DOHH2 (cell line): ENCODE results near the gene RAD51B.

ENCODE experiments used
- H3F3A ChIP-seq: fragments of 200-600 bp; sonication (generic), shearing (Covaris generic); 2 replicates; pipeline ENCODE4 v1.6.0; 2016; ENCODE audit warnings: antibody characterized with exemption, mild to moderate bottlenecking; ENCODE audit not compliant: control insufficient read depth, insufficient read depth
- H3K27ac ChIP-seq: fragments of 200-600 bp; sonication (generic); 2 replicates; pipeline ENCODE4 v1.5.1; 2014; ENCODE audit warnings: low read depth, mild to moderate bottlenecking, low read length, moderate library complexity
- H3K27me3 ChIP-seq: fragments of 200-600 bp; sonication (generic); 2 replicates; pipeline ENCODE4 v1.6.1; 2014; ENCODE audit warnings: mild to moderate bottlenecking, low read length, mixed read lengths; ENCODE audit not compliant: control insufficient read depth
- H3K36me3 ChIP-seq: fragments of 200-600 bp; sonication (generic); 2 replicates; pipeline ENCODE4 v1.6.1; 2014; ENCODE audit warnings: mild to moderate bottlenecking, low read length, moderate library complexity, mixed read lengths; ENCODE audit not compliant: control insufficient read depth
- H3K4me1 ChIP-seq: fragments of 200-600 bp; sonication (generic); 2 replicates; pipeline ENCODE4 v1.6.1; 2014; ENCODE audit warnings: mild to moderate bottlenecking, low read length, mixed read lengths; ENCODE audit not compliant: control insufficient read depth
- H3K4me2 ChIP-seq: fragments of 200-600 bp; sonication (generic); 2 replicates; pipeline ENCODE4 v1.6.0; 2014; ENCODE audit warnings: mild to moderate bottlenecking, low read length, moderate library complexity
- H3K4me3 ChIP-seq: fragments of 200-600 bp; sonication (generic); 2 replicates; pipeline ENCODE4 v1.5.1; 2014; ENCODE audit warnings: mild to moderate bottlenecking, low read length, mixed read lengths
- H3K79me2 ChIP-seq: fragments of 200-600 bp; sonication (generic); 2 replicates; pipeline ENCODE4 v1.6.1; 2014; ENCODE audit warnings: mild to moderate bottlenecking, low read length, mixed read lengths; ENCODE audit not compliant: control insufficient read depth
- H3K9me2 ChIP-seq: fragments of 200-600 bp; sonication (generic); replicated peaks from 2 replicates; pipeline ENCODE4 v1.6.1; 2014; ENCODE audit warnings: mild to moderate bottlenecking, low read length, mixed read lengths; ENCODE audit not compliant: control insufficient read depth
- H3K9me3 ChIP-seq: fragments of 200-600 bp; sonication (generic); 2 replicates; pipeline ENCODE4 v1.6.1; 2014; ENCODE audit warnings: antibody characterized with exemption, low read length, mixed read lengths; ENCODE audit not compliant: control insufficient read depth, insufficient read depth
- H4K20me1 ChIP-seq: fragments of 200-600 bp; sonication (generic); 2 replicates; pipeline ENCODE4 v1.6.0; 2014; ENCODE audit warnings: low read depth, mild to moderate bottlenecking, antibody characterized with exemption, low read length, moderate library complexity; ENCODE audit not compliant: control insufficient read depth, insufficient read depth
- EZH2phosphoT487 ChIP-seq: fragments of 200-600 bp; sonication (generic); IDR thresholded peaks from 2 replicates; pipeline ENCODE4 v1.6.1; 2017; ENCODE audit warnings: borderline replicate concordance, mild to moderate bottlenecking, antibody characterized with exemption, low read length, moderate library complexity, mixed read lengths
- TF ChIP-seq, protein P1 (sequence below): fragments of 200-600 bp; sonication (generic); IDR thresholded peaks from one replicate; pipeline ENCODE4 v1.5.1; 2014; ENCODE audit warnings: antibody characterized with exemption, mild to moderate bottlenecking, low read depth, low read length; ENCODE audit not compliant: poor library complexity, severe bottlenecking

RAD51B gene

DNA sequence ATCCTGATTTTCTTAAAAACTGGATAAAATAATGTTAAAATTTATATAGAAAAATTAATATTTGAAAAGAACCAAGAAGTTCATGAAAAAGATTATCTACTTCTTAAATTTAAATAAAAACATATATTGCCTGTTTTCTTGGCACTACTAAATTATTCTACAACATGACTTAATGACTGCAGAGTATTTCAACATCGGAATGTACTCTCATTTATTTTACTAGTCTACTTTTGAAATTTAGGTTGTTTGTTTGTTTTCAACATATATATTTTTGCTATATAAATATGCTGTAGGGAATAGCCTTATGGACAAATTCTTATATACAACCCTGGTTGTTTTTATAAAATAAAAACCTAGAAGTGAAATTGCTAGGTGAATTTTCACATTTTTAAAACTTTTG lies 231.6 kb downstream of the RAD51B start:
- Histone ChIP-seq H3K4me1 (no peaks in the 10 kb centered on the region), H3K36me3 (no peaks in the 10 kb centered on the region), H3K27me3 (no peaks in the 10 kb centered on the region), H3K9me2 (no peaks in the 10 kb centered on the region), H3K9me3 (no peaks in the 10 kb centered on the region), H3K4me2 (no peak overlapping the region), H4K20me1 (no peaks in the 10 kb centered on the region), H3K27ac (no peak overlapping the region), H3K79me2 (no peaks in the 10 kb centered on the region), H3K4me3 (no peak overlapping the region), H3F3A (no peaks in the 10 kb centered on the region)
- no peak for TF ChIP-seq EZH2phosphoT487

DNA sequence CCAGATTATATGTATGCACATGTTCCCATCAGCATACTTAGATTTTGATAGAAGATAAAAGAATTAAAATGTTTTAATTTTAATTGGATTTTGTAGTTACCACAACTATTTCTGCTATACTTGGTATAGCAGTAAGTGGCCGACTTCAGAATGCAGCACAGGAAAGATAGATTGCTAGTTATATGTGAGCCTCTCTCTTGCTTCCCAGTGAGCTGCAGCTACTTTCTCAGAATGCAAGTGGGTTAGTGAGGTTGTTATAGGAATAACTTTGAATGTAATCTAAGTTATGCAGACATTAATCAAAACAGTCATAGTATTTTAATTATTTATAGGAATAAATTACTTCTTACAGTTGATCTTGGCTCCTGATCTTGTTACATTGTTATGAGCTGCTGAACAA lies 240.6 kb downstream of the RAD51B start:
- no peak overlapping the region for H3K4me2 ChIP-seq
- H3K79me2 ChIP-seq = peaks cover 5% of the 10 kb centered on the region
- peaks cover 3% of the 10 kb centered on the region; the same call in 1 of the 2 replicates for H3K9me3 ChIP-seq
- H3K36me3 ChIP-seq = no peaks in the 10 kb centered on the region
- no peaks in the 10 kb centered on the region for H3K27me3 ChIP-seq
- H3K9me2 ChIP-seq = no peaks in the 10 kb centered on the region
- no peak overlapping the region for H3K27ac ChIP-seq
- no peak for TF ChIP-seq EZH2phosphoT487
- TF ChIP-seq, protein P1, sequence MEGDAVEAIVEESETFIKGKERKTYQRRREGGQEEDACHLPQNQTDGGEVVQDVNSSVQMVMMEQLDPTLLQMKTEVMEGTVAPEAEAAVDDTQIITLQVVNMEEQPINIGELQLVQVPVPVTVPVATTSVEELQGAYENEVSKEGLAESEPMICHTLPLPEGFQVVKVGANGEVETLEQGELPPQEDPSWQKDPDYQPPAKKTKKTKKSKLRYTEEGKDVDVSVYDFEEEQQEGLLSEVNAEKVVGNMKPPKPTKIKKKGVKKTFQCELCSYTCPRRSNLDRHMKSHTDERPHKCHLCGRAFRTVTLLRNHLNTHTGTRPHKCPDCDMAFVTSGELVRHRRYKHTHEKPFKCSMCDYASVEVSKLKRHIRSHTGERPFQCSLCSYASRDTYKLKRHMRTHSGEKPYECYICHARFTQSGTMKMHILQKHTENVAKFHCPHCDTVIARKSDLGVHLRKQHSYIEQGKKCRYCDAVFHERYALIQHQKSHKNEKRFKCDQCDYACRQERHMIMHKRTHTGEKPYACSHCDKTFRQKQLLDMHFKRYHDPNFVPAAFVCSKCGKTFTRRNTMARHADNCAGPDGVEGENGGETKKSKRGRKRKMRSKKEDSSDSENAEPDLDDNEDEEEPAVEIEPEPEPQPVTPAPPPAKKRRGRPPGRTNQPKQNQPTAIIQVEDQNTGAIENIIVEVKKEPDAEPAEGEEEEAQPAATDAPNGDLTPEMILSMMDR = no peak
- H3F3A ChIP-seq = no peaks in the 10 kb centered on the region
- no peaks in the 10 kb centered on the region for H3K4me1 ChIP-seq
- no peak overlapping the region for H3K4me3 ChIP-seq
- H4K20me1 ChIP-seq = no peaks in the 10 kb centered on the region

DNA sequence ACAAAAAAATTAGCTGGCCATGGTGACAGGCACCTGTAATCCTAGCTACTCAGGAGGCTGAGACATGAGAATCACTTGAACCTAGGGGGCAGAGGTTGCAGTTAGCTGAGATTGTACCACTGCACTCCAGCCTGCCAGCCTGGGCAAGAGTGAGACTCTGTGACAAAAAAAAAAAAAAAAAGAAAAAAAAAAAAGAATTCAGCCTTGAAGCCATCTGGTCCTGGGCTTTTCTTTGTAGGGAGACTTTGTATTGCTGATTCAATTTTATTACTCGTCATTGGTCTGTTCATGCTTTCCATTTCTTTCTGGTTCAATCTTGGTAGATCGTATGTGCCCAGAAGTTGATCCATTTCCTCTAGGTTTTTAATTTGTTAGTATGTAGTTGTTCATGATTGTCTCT lies 243.1 kb downstream of the RAD51B start:
- H3K9me3 ChIP-seq = peaks cover 3% of the 10 kb centered on the region; the same call in 1 of the 2 replicates
- no peaks in the 10 kb centered on the region for H4K20me1 ChIP-seq
- H3K4me2 ChIP-seq = no peak overlapping the region
- H3K27me3 ChIP-seq = no peaks in the 10 kb centered on the region
- H3K9me2 ChIP-seq = no peaks in the 10 kb centered on the region
- no peaks in the 10 kb centered on the region for H3K36me3 ChIP-seq
- H3K79me2 ChIP-seq = peaks cover 7% of the 10 kb centered on the region
- no peaks in the 10 kb centered on the region for H3K4me1 ChIP-seq
- H3K4me3 ChIP-seq = no peak overlapping the region
- TF ChIP-seq EZH2phosphoT487 = no peak
- TF ChIP-seq, protein P1 = no peak
- no peaks in the 10 kb centered on the region for H3F3A ChIP-seq
- no peak overlapping the region for H3K27ac ChIP-seq

DNA sequence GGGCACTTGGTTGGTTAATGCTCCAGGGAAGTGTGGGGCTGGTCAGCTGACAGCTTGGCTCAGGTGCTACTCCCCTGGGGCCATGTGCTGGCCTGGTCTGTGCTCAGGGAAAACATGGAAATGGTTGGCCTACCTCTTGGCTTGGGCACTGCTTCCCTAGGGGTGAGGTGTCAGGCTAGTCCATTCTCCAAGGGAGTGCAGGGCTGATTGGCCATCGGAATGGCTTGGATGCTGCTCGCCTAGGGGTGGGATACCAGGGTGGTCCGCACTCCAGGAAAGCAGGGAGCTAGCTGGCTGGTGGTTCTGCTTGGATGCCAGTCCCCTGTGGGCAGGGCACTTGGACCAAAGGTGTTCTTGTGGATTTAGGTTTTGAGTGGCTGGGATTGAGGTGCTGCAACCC lies 245.7 kb downstream of the RAD51B start:
- peaks cover 7% of the 10 kb centered on the region for H3K79me2 ChIP-seq
- no peaks in the 10 kb centered on the region for H3K9me2 ChIP-seq
- no peaks in the 10 kb centered on the region for H3K36me3 ChIP-seq
- no peaks in the 10 kb centered on the region for H3K27me3 ChIP-seq
- no peaks in the 10 kb centered on the region for H3F3A ChIP-seq
- H3K4me1 ChIP-seq = no peaks in the 10 kb centered on the region
- TF ChIP-seq, protein P1 = no peak
- TF ChIP-seq EZH2phosphoT487 = no peak
- H3K27ac ChIP-seq = no peak overlapping the region
- H3K4me3 ChIP-seq = no peak overlapping the region
- no peak overlapping the region for H3K4me2 ChIP-seq
- peaks cover 8% of the 10 kb centered on the region; the same call in 1 of the 2 replicates for H3K9me3 ChIP-seq
- H4K20me1 ChIP-seq = no peaks in the 10 kb centered on the region
